Heart right ventricle (tissue), 16 donors: Measurements from ENCODE around the gene SAP30BP. TPM values are rescaled to one million over a fixed set of nuclear protein-coding genes. Genes with fewer than 3 reads are reported as not detected.

Source experiments
- ATAC-seq, 8 donors: fragments of 200-7000 bp; cut with Tn5 transposase; one replicate each; pipeline ENCODE4 v1.9.1; 2020; ENCODE audit warnings: mild to moderate bottlenecking in 8 of 8, moderate library complexity in 8 of 8, moderate number of reproducible peaks in 1 of 8
- DNase-seq, 2 donors: peaks; one replicate each; pipeline ENCODE4 v3.0.0-alpha.2; 2020
- H3K27ac ChIP-seq, 10 donors: fragments of 200-600 bp; sonication (generic) in 2 of 10; one replicate each; pipeline versions ENCODE4 v1.5.0 to v1.8.0; 2020 to 2022; ENCODE audit warnings: mild to moderate bottlenecking in 3 of 10
- H3K27me3 ChIP-seq, 7 donors: fragments of 200-600 bp; one replicate each; pipeline ENCODE4 v1.8.0; 2021 to 2022; ENCODE audit warnings: mild to moderate bottlenecking in 2 of 7
- H3K36me3 ChIP-seq, 9 donors: fragments of 200-600 bp; sonication (generic) in 1 of 9; one replicate each; pipeline versions ENCODE4 v1.5.0 to v1.8.0; 2020 to 2022; ENCODE audit warnings: mild to moderate bottlenecking in 2 of 9
- H3K4me1 ChIP-seq, 9 donors: fragments of 200-600 bp; sonication (generic) in 1 of 9; one replicate each; pipeline versions ENCODE4 v1.5.0 to v1.8.0; 2020 to 2022; ENCODE audit warnings: mild to moderate bottlenecking in 4 of 9
- H3K4me3 ChIP-seq, 10 donors: fragments of 200-600 bp; sonication (generic) in 2 of 10; one replicate each; pipeline versions ENCODE4 v1.5.0 to v1.8.0; 2020 to 2022; ENCODE audit warnings: mild to moderate bottlenecking in 7 of 10, moderate library complexity in 2 of 10
- H3K9me3 ChIP-seq, 11 donors: fragments of 200-600 bp in 10 of 11; sonication (generic) in 2 of 11; one replicate each; pipeline versions ENCODE4 v1.5.0 to v1.8.0; 2013 to 2022; ENCODE audit warnings: mild to moderate bottlenecking in 2 of 11, control low read depth in 1 of 11, moderate library complexity in 1 of 11
- CTCF ChIP-seq, 9 donors: fragments of 200-600 bp; sonication (generic) in 2 of 9; IDR thresholded peaks; one replicate each; pipeline versions ENCODE4 v1.5.0 to v1.8.0; 2021 to 2022; ENCODE audit warnings: antibody characterized with exemption in 9 of 9, mild to moderate bottlenecking in 5 of 9, moderate library complexity in 1 of 9
- WGBS, 2 donors: extraction: QIAGEN DNeasy Blood & Tissue Kit; methylation state at CpG; one replicate each; pipeline ENCODE4 v1.1.7; 2013; ENCODE audit warnings: inconsistent platforms in 1 of 2; 5-methylcytosine and 5-hydroxymethylcytosine counted together
- intact Hi-C, 10 donors: fragments of 100-400 bp; cut with DNase I; formaldehyde crosslinking; loops; one replicate each; pipeline versions ENCODE4 v1.11.1 to v1.14.2; 2022
- polyA plus RNA-seq, 2 donors: library from polyadenylated mRNA; stranded (reverse); fragments of 200-250 nt; gene quantifications; one replicate each; pipeline ENCODE4 v1.2.3, GENCODE V29; 2013
- total RNA-seq, 10 donors: library from RNA; stranded (reverse); fragmentation: NEBNext Ultra II Directional in 3 of 10; extraction: Animal tissue kit (Norgen Biotek cat#: 25700) in 3 of 10; gene quantifications; one replicate each; pipeline versions ENCODE4 v1.2.1 to v1.2.4, GENCODE V29; 2021 to 2023
- donor health status: Arrhythmogenic right ventricular cardiomyopathy.
- donor health status: ischemic (EF 13 %, LVEDD 7.1; RV severe dilation, severe dysfunction).
- donor health status: healthy with polysubstance abuse.
- donor health status: DM: no; HTN: yes; CAD: no.
- donor health status: DM: no; HTN: no; CAD: no.
- donor health status: ischemic (EF 25% LVEDD 6.9; RV normal size, moderate dysfunction).
- donor health status: ischemic (EF 25% LVEDD 5.7; RV mildly dilated, moderate dysfunction).
- donor health status: healthy.
- donor health status: DM: yes; HTN: yes; CAD: no.
- donor health status: Ischemic cardiomyopathy.
- donor health status: ischemic (EF 35%, LVEDD 5.7; RV mildly dilated, moderate dysfunction).
- donor health status: nonischemic (EF 11% LVEDD 7.7; RV severe dilation, severe dysfunction).
- donor health status: DM: yes; HTN: yes; CAD: no.
- donor health status: PGD.
- donor health status: ischemic (EF 29% LVEDD 5.4; RV normal size, mild dysfunction).
- donor health status: nonischemic (EF 23%, LVEDD 6.1; RV moderate dilation, normal function).

SAP30BP gene
- total and polyA plus RNA-seq, 12 donors = 41.7 to 115 (median 56.0) TPM

- Histone ChIP-seq H3K27me3 (no peaks in the 10 kb centered on the region), H3K4me1 (peaks cover 25 to 87% (median 60%) of the 10 kb centered on the region in 9 donors), H3K36me3 (peaks cover 0 to 35% (median 0%) of the 10 kb centered on the region in 9 donors), H3K9me3 (no peaks in the 10 kb centered on the region), H3K4me3 (no peak overlapping the region), H3K27ac (peak overlapping the region in 3 of 10 donors; percentile 4 to 86 (median 20))
- intact Hi-C loops = no loop called here
- no peak for TF ChIP-seq CTCF (IDR thresholded peaks at IDR 0.05)
- no peak for DNase-seq
- no peak for ATAC-seq
- 59 to 63% methylated on average over 4 of the region's 4 CpGs for WGBS, 2 donors
Observed at GRCh38 chr17:75683583-75683982, 16.4 kb downstream of the SAP30BP start.

DNA sequence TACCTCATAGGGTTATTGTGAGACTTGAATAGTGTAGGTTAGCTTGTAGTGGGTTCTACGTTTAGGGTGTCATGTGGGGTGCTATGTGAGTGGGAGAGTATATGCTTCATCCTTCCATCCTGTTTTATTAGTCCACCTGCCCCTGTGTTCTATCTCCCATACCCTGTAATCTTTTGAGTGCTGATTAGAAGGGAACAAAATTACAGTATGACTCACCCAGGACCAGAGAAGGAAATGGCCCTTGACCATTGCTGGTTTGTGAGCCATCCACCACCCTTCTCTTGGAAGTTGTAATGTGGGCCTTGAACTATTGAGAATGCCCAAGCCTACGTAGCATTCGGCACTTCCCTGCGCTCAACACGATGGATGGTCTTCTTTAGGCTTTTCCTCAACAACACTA, 17.1 kb downstream of the SAP30BP start:
- intact Hi-C loops = no loop called here
- Histone ChIP-seq H3K27ac (peak overlapping the region in 6 of 10 donors; percentile 22 to 86 (median 72)), H3K4me3 (no peak overlapping the region), H3K27me3 (no peaks in the 10 kb centered on the region), H3K4me1 (peaks cover 25 to 86% (median 67%) of the 10 kb centered on the region in 9 donors), H3K9me3 (no peaks in the 10 kb centered on the region), H3K36me3 (peaks cover 0 to 32% (median 0%) of the 10 kb centered on the region in 9 donors)
- peak in 2 of 8 donors; percentile 17 to 36 for ATAC-seq
- TF ChIP-seq CTCF (IDR thresholded peaks at IDR 0.05) = no peak
- DNase-seq = no peak
- 90 to 93% methylated on average over 5 of the region's 5 CpGs for WGBS, 2 donors

GRCh38 chr17:75684924-75685323, 17.8 kb downstream of the SAP30BP start:
- WGBS, 2 donors = 57 to 63% methylated on average over 7 of the region's 7 CpGs
- TF ChIP-seq CTCF (IDR thresholded peaks at IDR 0.05) = no peak
- Histone ChIP-seq H3K4me3 (no peak overlapping the region), H3K27ac (peak overlapping the region in 8 of 10 donors; percentile 22 to 86 (median 72)), H3K36me3 (peaks cover 0 to 26% (median 0%) of the 10 kb centered on the region in 9 donors), H3K9me3 (no peaks in the 10 kb centered on the region), H3K4me1 (peaks cover 25 to 86% (median 68%) of the 10 kb centered on the region in 9 donors), H3K27me3 (no peaks in the 10 kb centered on the region)
- DNase-seq (no peak), ATAC-seq (no peak)
- intact Hi-C loops = loop anchor here in 1 of 10 donors (5.0 kb wide), 1 partner anchor 37 kb away; the partner anchor contains the start of gene ITGB4

DNA sequence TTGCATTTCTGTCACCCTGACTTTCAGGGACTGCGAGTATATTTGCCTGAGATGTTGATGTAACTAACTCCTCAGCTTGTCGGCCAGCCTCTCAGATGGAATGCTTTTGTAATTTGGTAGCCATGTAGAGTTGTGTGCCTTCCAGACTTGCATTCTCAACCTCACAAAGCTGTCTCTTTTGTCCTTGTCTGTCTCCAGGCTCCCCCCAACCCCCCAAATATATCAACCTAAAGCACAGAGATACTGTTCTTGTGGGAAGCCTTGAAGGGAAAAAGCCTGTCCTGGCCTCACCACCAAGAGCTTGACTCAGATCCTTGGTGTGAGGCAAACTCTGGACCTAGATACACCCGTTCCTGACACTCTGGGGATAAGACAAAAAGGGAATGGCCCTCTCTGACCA, 18.4 kb downstream of the SAP30BP start:
- no peak for TF ChIP-seq CTCF (IDR thresholded peaks at IDR 0.05)
- ATAC-seq (no peak), DNase-seq (no peak)
- Histone ChIP-seq H3K4me3 (no peak overlapping the region), H3K9me3 (no peaks in the 10 kb centered on the region), H3K27ac (peak overlapping the region in 9 of 10 donors; percentile 22 to 86 (median 69)), H3K36me3 (peaks cover 0 to 21% (median 0%) of the 10 kb centered on the region in 9 donors), H3K27me3 (no peaks in the 10 kb centered on the region), H3K4me1 (peaks cover 25 to 86% (median 73%) of the 10 kb centered on the region in 9 donors)
- 74 to 75% methylated on average over 3 of the region's 3 CpGs for WGBS, 2 donors
- intact Hi-C loops = loop anchor here in 1 of 10 donors (5.0 kb wide), 1 partner anchor 37 kb away; the partner anchor contains the start of gene ITGB4
